ENCODE results near the gene MYADM. TPM values are rescaled to one million over a fixed set of nuclear protein-coding genes. Genes with fewer than 3 reads are reported as not detected.

The MYADM gene
- total and polyA plus RNA-seq, 4 donors: 48.5 to 245 (median 79.1) TPM

DNA sequence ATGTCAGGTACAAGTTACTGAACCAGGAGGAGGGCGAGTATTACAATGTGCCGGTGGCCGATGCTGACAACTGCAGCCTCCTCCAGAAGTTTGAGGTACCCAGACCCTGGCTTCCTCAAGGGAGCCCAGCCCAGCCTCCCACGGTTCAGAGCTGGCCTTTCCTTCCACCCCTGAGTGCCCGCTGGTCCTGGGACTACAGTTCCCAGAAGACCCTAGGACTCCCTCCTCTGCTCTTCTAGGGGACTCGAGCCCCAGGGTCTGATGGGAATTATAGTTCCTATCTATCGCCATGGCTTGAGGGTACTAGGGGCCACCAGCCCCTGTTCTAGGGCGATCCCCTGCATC is 25.3 kb downstream of the MYADM start:
- H3K4me1 ChIP-seq (ENCODE audit: control insufficient read depth in 5 of 5, insufficient read depth in 5 of 5, low read length in 5 of 5): peaks cover 0 to 2% (median 0%) of the 10 kb centered on the region in 5 donors
- no peak overlapping the region for H3K9ac ChIP-seq (ENCODE audit: insufficient read depth in 1 of 2, low read length in 2 of 2)
- ATAC-seq (ENCODE audit: insufficient read depth, low FRiP score) (no peak), DNase-seq (no peak)
- no peaks in the 10 kb centered on the region for H3K36me3 ChIP-seq (ENCODE audit: control insufficient read depth in 4 of 4, insufficient read depth in 4 of 4, low read length in 4 of 4)
- 58 to 60% methylated on average over 8 of the region's 8 CpGs for WGBS, 2 donors
- H3K27ac ChIP-seq (ENCODE audit: low read depth in 1 of 2, low read length in 1 of 2): no peak overlapping the region
- no peak for TF ChIP-seq CTCF (IDR thresholded peaks at IDR 0.05; ENCODE audit: control extremely low read depth, extremely low read depth)
- H3K9me3 ChIP-seq (ENCODE audit: control insufficient read depth in 4 of 4, insufficient read depth in 3 of 4, low read length in 3 of 4): no peaks in the 10 kb centered on the region
- H3K4me3 ChIP-seq: no peak overlapping the region
- peaks cover 3 to 20% (median 7%) of the 10 kb centered on the region in 3 donors for H3K27me3 ChIP-seq (ENCODE audit: control insufficient read depth in 3 of 3, insufficient read depth in 3 of 3, low read length in 2 of 3)

GRCh38 chr19:53894707-53895106 is 27.0 kb downstream of the MYADM start:
- no peaks in the 10 kb centered on the region for H3K36me3 ChIP-seq (ENCODE audit: control insufficient read depth in 4 of 4, insufficient read depth in 4 of 4, low read length in 4 of 4)
- H3K27ac ChIP-seq (ENCODE audit: low read depth in 1 of 2, low read length in 1 of 2): no peak overlapping the region
- no peak for TF ChIP-seq CTCF (IDR thresholded peaks at IDR 0.05; ENCODE audit: control extremely low read depth, extremely low read depth)
- H3K9ac ChIP-seq (ENCODE audit: insufficient read depth in 1 of 2, low read length in 2 of 2): no peak overlapping the region
- H3K4me1 ChIP-seq (ENCODE audit: control insufficient read depth in 5 of 5, insufficient read depth in 5 of 5, low read length in 5 of 5): peaks cover 0 to 3% (median 0%) of the 10 kb centered on the region in 5 donors
- no peak for DNase-seq
- no peak for ATAC-seq (ENCODE audit: insufficient read depth, low FRiP score)
- H3K9me3 ChIP-seq (ENCODE audit: control insufficient read depth in 4 of 4, insufficient read depth in 3 of 4, low read length in 3 of 4): peaks cover 0 to 5% (median 0%) of the 10 kb centered on the region in 4 donors
- H3K27me3 ChIP-seq (ENCODE audit: control insufficient read depth in 3 of 3, insufficient read depth in 3 of 3, low read length in 2 of 3): peaks cover 3 to 25% (median 7%) of the 10 kb centered on the region in 3 donors
- 78 to 85% methylated on average over 9 of the region's 9 CpGs for WGBS, 2 donors
- no peak overlapping the region for H3K4me3 ChIP-seq

DNA sequence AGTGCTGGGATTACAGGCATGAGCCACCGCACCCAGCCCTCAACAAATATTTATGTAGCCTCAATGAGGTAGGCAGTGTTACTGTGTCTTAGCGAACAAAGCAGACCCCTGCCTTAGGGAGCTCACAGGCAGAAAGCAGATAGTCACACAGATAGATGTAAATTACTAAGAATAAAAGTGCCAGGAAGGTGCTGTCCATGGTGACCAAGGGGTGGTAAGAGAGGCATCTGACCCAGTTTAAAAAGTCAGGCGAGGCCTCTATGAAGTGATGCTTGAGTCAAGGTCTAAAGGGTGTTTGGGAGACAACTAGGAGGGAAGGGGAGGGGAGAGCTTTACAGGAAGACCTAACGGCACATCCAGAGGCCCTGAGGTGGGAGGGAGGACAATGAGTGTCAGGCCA is 29.0 kb downstream of the MYADM start:
- DNase-seq (no peak), ATAC-seq (ENCODE audit: insufficient read depth, low FRiP score) (no peak)
- Histone ChIP-seq H3K27me3 (ENCODE audit: control insufficient read depth in 3 of 3, insufficient read depth in 3 of 3, low read length in 2 of 3) (peaks cover 3 to 25% (median 7%) of the 10 kb centered on the region in 3 donors), H3K9me3 (ENCODE audit: control insufficient read depth in 4 of 4, insufficient read depth in 3 of 4, low read length in 3 of 4) (peaks cover 0 to 5% (median 0%) of the 10 kb centered on the region in 4 donors), H3K4me1 (ENCODE audit: control insufficient read depth in 5 of 5, insufficient read depth in 5 of 5, low read length in 5 of 5) (peaks cover 0 to 3% (median 0%) of the 10 kb centered on the region in 5 donors), H3K9ac (ENCODE audit: insufficient read depth in 1 of 2, low read length in 2 of 2) (no peak overlapping the region), H3K4me3 (no peak overlapping the region), H3K27ac (ENCODE audit: low read depth in 1 of 2, low read length in 1 of 2) (no peak overlapping the region), H3K36me3 (ENCODE audit: control insufficient read depth in 4 of 4, insufficient read depth in 4 of 4, low read length in 4 of 4) (no peaks in the 10 kb centered on the region)
- TF ChIP-seq CTCF (IDR thresholded peaks at IDR 0.05; ENCODE audit: control extremely low read depth, extremely low read depth): no peak
- 48 to 54% methylated on average over 4 of the region's 4 CpGs for WGBS, 2 donors

GRCh38 chr19:53897459-53897858 is 29.8 kb downstream of the MYADM start:
- Histone ChIP-seq H3K36me3 (ENCODE audit: control insufficient read depth in 4 of 4, insufficient read depth in 4 of 4, low read length in 4 of 4) (no peaks in the 10 kb centered on the region), H3K27me3 (ENCODE audit: control insufficient read depth in 3 of 3, insufficient read depth in 3 of 3, low read length in 2 of 3) (peaks cover 3 to 25% (median 7%) of the 10 kb centered on the region in 3 donors), H3K4me1 (ENCODE audit: control insufficient read depth in 5 of 5, insufficient read depth in 5 of 5, low read length in 5 of 5) (peaks cover 0 to 3% (median 0%) of the 10 kb centered on the region in 5 donors), H3K9me3 (ENCODE audit: control insufficient read depth in 4 of 4, insufficient read depth in 3 of 4, low read length in 3 of 4) (peaks cover 0 to 5% (median 0%) of the 10 kb centered on the region in 4 donors), H3K9ac (ENCODE audit: insufficient read depth in 1 of 2, low read length in 2 of 2) (no peak overlapping the region), H3K4me3 (no peak overlapping the region), H3K27ac (ENCODE audit: low read depth in 1 of 2, low read length in 1 of 2) (no peak overlapping the region)
- ATAC-seq (ENCODE audit: insufficient read depth, low FRiP score) (no peak), DNase-seq (no peak)
- 62% methylated on average over 4 of the region's 4 CpGs for WGBS, 2 donors
- no peak for TF ChIP-seq CTCF (IDR thresholded peaks at IDR 0.05; ENCODE audit: control extremely low read depth, extremely low read depth)
